Esophagus squamous epithelium (tissue), 5 donors: Measurements from ENCODE around the gene OMA1. TPM values are rescaled to one million over a fixed set of nuclear protein-coding genes. Genes with fewer than 3 reads are reported as not detected.
A peak's percentile ranks its signal among the peaks of the same experiment; 100 is the strongest.

Experiments used
- DNase-seq: peaks from one replicate; lab custom pipeline; 2025; lab: John Stamatoyannopoulos, UW
- H3K27ac ChIP-seq, 4 donors: fragments of 200-600 bp; sonication (generic); one replicate each; pipeline ENCODE4 v1.5.1; 2016 to 2019; ENCODE audit warnings: mild to moderate bottlenecking in 1 of 4
- H3K27me3 ChIP-seq, 4 donors: fragments of 200-600 bp; sonication (generic); 1 replicate in 3 of 4; 2 replicates in 1 of 4; pipeline versions ENCODE4 v1.5.1 to v1.6.0; 2017 to 2021; ENCODE audit warnings: antibody characterized with exemption in 1 of 4
- H3K36me3 ChIP-seq, 3 donors: fragments of 200-600 bp; sonication (generic); one replicate each; pipeline ENCODE4 v1.5.1; 2016 to 2019
- H3K4me1 ChIP-seq, 3 donors: fragments of 200-600 bp; sonication (generic); one replicate each; pipeline ENCODE4 v1.5.1; 2017 to 2019
- H3K4me3 ChIP-seq, 4 donors: fragments of 200-600 bp; sonication (generic); 1 replicate in 3 of 4; 2 replicates in 1 of 4; pipeline ENCODE4 v1.5.1; 2016 to 2019; ENCODE audit warnings: mild to moderate bottlenecking in 2 of 4, moderate library complexity in 1 of 4
- H3K9me3 ChIP-seq, 3 donors: fragments of 200-600 bp; sonication (generic); one replicate each; pipeline ENCODE4 v1.5.1; 2016 to 2019
- POLR2A ChIP-seq, 4 donors: fragments of 450-650 bp; IDR thresholded peaks; one replicate each; pipeline ENCODE4 v1.6.1; 2017; ENCODE audit warnings: antibody characterized with exemption in 4 of 4, mild to moderate bottlenecking in 4 of 4, moderate library complexity in 3 of 4
- WGBS, 2 donors: methylation state at CpG; one replicate each; pipeline ENCODE4 v1.1.5; 2018; 5-methylcytosine and 5-hydroxymethylcytosine counted together
- intact Hi-C: fragments of 100-400 bp; cut with DNase I; formaldehyde crosslinking; loops from one replicate; pipeline ENCODE4 v1.15.0; 2022
- total RNA-seq, 4 donors: library from RNA; depleted of rRNA; stranded (reverse); fragments of >200 nt; gene quantifications; one replicate each; pipeline ENCODE4 v1.1.0, GENCODE V29; 2016
- TF ChIP-seq, protein P1 (sequence below), 6 experiments: fragments of 450-650 bp in 4 of 6; fragments of 200-600 bp in 2 of 6; sonication (generic) in 2 of 6; IDR thresholded peaks; one replicate each; pipeline ENCODE4 v1.5.1; 2016 to 2019; ENCODE audit warnings: antibody characterized with exemption in 6 of 6, mild to moderate bottlenecking in 4 of 6, moderate library complexity in 4 of 6
- donor health status: DM: yes; HTN: yes; CAD: no.

Gene OMA1
- total RNA-seq, 4 donors from 2014 or later: 24.1 to 41.4 (median 30.5) TPM

- 33 to 46% methylated on average over 4 of the region's 4 CpGs for WGBS, 2 donors
- TF ChIP-seq, protein P1, sequence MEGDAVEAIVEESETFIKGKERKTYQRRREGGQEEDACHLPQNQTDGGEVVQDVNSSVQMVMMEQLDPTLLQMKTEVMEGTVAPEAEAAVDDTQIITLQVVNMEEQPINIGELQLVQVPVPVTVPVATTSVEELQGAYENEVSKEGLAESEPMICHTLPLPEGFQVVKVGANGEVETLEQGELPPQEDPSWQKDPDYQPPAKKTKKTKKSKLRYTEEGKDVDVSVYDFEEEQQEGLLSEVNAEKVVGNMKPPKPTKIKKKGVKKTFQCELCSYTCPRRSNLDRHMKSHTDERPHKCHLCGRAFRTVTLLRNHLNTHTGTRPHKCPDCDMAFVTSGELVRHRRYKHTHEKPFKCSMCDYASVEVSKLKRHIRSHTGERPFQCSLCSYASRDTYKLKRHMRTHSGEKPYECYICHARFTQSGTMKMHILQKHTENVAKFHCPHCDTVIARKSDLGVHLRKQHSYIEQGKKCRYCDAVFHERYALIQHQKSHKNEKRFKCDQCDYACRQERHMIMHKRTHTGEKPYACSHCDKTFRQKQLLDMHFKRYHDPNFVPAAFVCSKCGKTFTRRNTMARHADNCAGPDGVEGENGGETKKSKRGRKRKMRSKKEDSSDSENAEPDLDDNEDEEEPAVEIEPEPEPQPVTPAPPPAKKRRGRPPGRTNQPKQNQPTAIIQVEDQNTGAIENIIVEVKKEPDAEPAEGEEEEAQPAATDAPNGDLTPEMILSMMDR (IDR thresholded peaks at IDR 0.05): no peak
- peak in 2 of 4 donors; percentile 47 to 55 for TF ChIP-seq POLR2A (IDR thresholded peaks at IDR 0.05)
- Histone ChIP-seq H3K27ac (peak overlapping the region; percentile 83 to 99 (median 95)), H3K27me3 (peaks cover 0 to 19% (median 0%) of the 10 kb centered on the region in 4 donors), H3K9me3 (no peaks in the 10 kb centered on the region), H3K4me1 (peaks cover 21 to 83% (median 22%) of the 10 kb centered on the region in 3 donors), H3K4me3 (peak overlapping the region; percentile 69 to 89 (median 79)), H3K36me3 (peaks cover 0 to 8% (median 0%) of the 10 kb centered on the region in 3 donors)
- no peak for DNase-seq
- intact Hi-C loops: no loop called here
These were observed 27.4 kb upstream of the OMA1 start for GRCh38 chr1:58573705-58574591.

- Histone ChIP-seq H3K27me3 (peaks cover 0 to 19% (median 0%) of the 10 kb centered on the region in 4 donors), H3K4me1 (peaks cover 22 to 86% (median 23%) of the 10 kb centered on the region in 3 donors), H3K9me3 (no peaks in the 10 kb centered on the region), H3K27ac (peak overlapping the region; percentile 83 to 99 (median 95)), H3K36me3 (peaks cover 0 to 8% (median 0%) of the 10 kb centered on the region in 3 donors), H3K4me3 (peak overlapping the region in 3 of 4 donors; percentile 69 to 80 (median 78))
- TF ChIP-seq POLR2A (IDR thresholded peaks at IDR 0.05): no peak
- no peak for DNase-seq
- intact Hi-C loops: no loop called here
- WGBS, 2 donors: 37 to 45% methylated on average over 2 of the region's 2 CpGs
These were observed 26.6 kb upstream of the OMA1 start for GRCh38 chr1:58573138-58573537.

DNA sequence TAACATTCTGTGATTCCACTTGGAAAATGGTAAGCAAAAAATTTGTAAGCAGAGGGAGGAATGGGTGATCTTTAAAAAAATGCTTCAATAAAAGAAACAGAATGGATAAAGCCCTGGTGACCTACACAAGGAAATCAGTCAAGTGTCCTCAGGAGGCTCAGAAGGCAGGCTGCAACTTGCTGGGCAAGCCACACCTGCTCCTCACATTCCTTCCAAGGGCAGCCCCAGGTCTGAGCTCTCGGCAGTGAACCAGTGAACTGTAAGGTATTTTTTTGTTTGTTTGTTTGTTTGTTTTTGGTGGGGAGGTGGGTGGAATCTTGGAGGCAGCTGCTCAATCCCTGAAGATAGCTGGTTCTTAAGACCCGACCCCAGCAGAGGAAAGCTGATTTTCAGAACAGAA lies 26.2 kb upstream of the OMA1 start:
- intact Hi-C loops: no loop called here
- Histone ChIP-seq H3K4me1 (peaks cover 22 to 86% (median 22%) of the 10 kb centered on the region in 3 donors), H3K27ac (peak overlapping the region; percentile 83 to 99 (median 95)), H3K4me3 (peak overlapping the region in 3 of 4 donors; percentile 69 to 80 (median 78)), H3K36me3 (peaks cover 0 to 8% (median 0%) of the 10 kb centered on the region in 3 donors), H3K9me3 (no peaks in the 10 kb centered on the region), H3K27me3 (peaks cover 0 to 19% (median 0%) of the 10 kb centered on the region in 4 donors)
- no peak for DNase-seq
- TF ChIP-seq, protein P1 (IDR thresholded peaks at IDR 0.05): no peak
- no peak for TF ChIP-seq POLR2A (IDR thresholded peaks at IDR 0.05)
- WGBS, 2 donors: 28 to 63% methylated on average over 2 of the region's 2 CpGs

DNA sequence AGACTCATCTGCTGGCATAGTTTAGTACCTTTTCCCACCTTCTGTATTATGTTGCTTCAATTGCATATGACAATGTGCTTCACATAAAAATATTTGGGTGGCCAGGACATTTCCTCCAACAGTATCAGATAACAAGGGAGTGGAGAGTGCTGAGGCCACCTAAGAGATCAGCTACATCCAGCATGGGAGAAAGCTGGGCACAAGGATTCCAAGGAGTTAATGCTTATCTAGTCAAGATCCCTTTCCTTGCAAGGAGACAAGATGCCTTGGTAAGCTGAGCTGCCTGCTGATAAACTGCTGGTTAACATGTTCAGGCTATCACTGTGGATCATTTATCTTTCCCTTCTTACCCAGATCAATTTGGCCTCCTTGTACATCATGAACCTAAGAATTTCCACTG lies 25.1 kb upstream of the OMA1 start:
- TF ChIP-seq, protein P1 (IDR thresholded peaks at IDR 0.05): no peak
- no peak for TF ChIP-seq POLR2A (IDR thresholded peaks at IDR 0.05)
- intact Hi-C loops: no loop called here
- Histone ChIP-seq H3K4me1 (peaks cover 20 to 79% (median 24%) of the 10 kb centered on the region in 3 donors), H3K27ac (peak overlapping the region; percentile 83 to 99 (median 95)), H3K9me3 (no peaks in the 10 kb centered on the region), H3K4me3 (no peak overlapping the region), H3K27me3 (peaks cover 0 to 9% (median 0%) of the 10 kb centered on the region in 4 donors), H3K36me3 (peaks cover 0 to 6% (median 0%) of the 10 kb centered on the region in 3 donors)
- no peak for DNase-seq

- H3K27me3 ChIP-seq: peaks cover 0 to 1% (median 0%) of the 10 kb centered on the region in 4 donors
- H3K4me3 ChIP-seq: no peak overlapping the region
- no peaks in the 10 kb centered on the region for H3K9me3 ChIP-seq
- peaks cover 0 to 3% (median 0%) of the 10 kb centered on the region in 3 donors for H3K36me3 ChIP-seq
- DNase-seq: no peak
- TF ChIP-seq POLR2A (IDR thresholded peaks at IDR 0.05): no peak
- WGBS, 2 donors: 84 to 100% methylated on average over 2 of the region's 2 CpGs
- H3K4me1 ChIP-seq: peaks cover 15 to 71% (median 24%) of the 10 kb centered on the region in 3 donors
- intact Hi-C loops: no loop called here
- H3K27ac ChIP-seq: peak overlapping the region; percentile 83 to 99 (median 95)
These were observed 24.3 kb upstream of the OMA1 start for GRCh38 chr1:58570817-58571216.

GRCh38 chr1:58570094-58570493 lies 23.6 kb upstream of the OMA1 start:
- Histone ChIP-seq H3K4me3 (no peak overlapping the region), H3K27ac (peak overlapping the region; percentile 46 to 99 (median 95)), H3K36me3 (no peaks in the 10 kb centered on the region), H3K9me3 (no peaks in the 10 kb centered on the region), H3K27me3 (no peaks in the 10 kb centered on the region), H3K4me1 (peaks cover 15 to 71% (median 24%) of the 10 kb centered on the region in 3 donors)
- intact Hi-C loops: no loop called here
- TF ChIP-seq POLR2A (IDR thresholded peaks at IDR 0.05): no peak
- TF ChIP-seq, protein P1 (IDR thresholded peaks at IDR 0.05): no peak
- DNase-seq: no peak
